H1 (cell line): ENCODE measurements around the gene MPHOSPH9. TPM values are rescaled to one million over a fixed set of nuclear protein-coding genes. Genes with fewer than 3 reads are reported as not detected.

Experiments used
- CHD7 ChIP-seq: fragments of 300-600 bp; sonication (generic); IDR thresholded peaks from 2 replicates; pipeline ENCODE4 v1.7.1; 2012; ENCODE audit warnings: low read length, moderate library complexity, mild to moderate bottlenecking, inconsistent platforms; ENCODE audit not compliant: insufficient replicate concordance
- RFX5 ChIP-seq: IDR thresholded peaks from 2 replicates; pipeline ENCODE4 v1.6.1; 2011; ENCODE audit warnings: low read depth, low read length, improper control_type of control experiment, borderline replicate concordance
- polyA plus RNA-seq, 7 experiments: library from polyadenylated mRNA; depleted of rRNA in 3 of 7; stranded (reverse) in 5 of 7; unstranded in 2 of 7; fragments of >200 nt in 5 of 7; fragments of 200-250 nt in 2 of 7; gene quantifications; 1 replicate in 5 of 7; 2 replicates in 1 of 7; 4 replicates in 1 of 7; pipeline versions ENCODE4 v1.2.1 to v1.2.3, GENCODE V29; 2011 to 2013; ENCODE audit warnings: missing spikeins in 2 of 7, mixed read lengths in 2 of 7
- total RNA-seq: library from RNA; stranded (reverse); fragmentation: NEBNext Ultra II Directional; extraction: Animal tissue kit (Norgen Biotek cat#: 25700); gene quantifications from 2 replicates; pipeline ENCODE4 v1.2.1, GENCODE V29; 2021

MPHOSPH9 gene
- total and polyA plus RNA-seq, 2 of the 8 experiments (the other 6 are each of a cell fraction or from before 2014, with no cell fraction given), result 8.8 to 48.8 TPM

GRCh38 chr12:123106640-123107359 is 126.1 kb downstream of the MPHOSPH9 start (continued):
- TF ChIP-seq RFX5, result no peak
- no peak for TF ChIP-seq CHD7
